Measurements from ENCODE around the gene PPP1R12B.
"Not testable (repeated sequence)": the region's sequence is repeated elsewhere in the genome, so short reads cannot be mapped to it uniquely, and the experiment has no call there.

PPP1R12B gene

DNA sequence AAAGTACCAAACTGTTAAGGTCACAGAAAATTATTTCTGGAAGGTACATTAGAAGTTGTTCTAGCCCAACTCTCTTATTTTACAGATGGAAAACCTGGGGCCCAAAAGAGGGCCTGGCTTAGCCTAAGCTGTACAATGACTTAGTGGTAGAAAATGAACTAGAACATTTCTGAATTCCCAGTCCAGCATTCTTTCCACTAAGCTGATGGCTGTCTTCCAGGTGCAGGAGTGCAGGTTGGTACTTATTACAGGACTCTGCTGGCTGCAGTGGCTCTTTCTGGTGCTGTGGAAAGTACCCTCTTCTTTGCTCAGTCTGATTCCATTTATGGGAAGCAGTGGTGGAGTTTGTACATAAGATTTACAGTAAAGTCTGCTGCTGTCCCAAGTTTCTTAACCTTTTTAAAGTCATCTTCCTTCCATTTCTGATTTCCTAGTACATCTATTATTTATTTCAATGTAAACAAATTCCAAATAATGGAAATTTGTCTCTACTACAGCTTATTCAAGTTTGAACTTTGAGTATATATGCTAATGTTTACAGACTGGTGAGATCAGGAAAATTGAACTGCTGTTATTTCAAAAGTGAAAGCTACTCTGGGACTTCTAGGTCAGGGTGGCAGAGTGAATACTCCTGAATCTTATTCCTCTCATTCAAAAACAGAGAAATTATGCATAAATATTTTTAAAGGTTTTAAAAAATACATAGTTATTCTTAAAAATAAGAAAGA, 171.8 kb downstream of the PPP1R12B start:
- not testable (repeated sequence) for H3K27ac Mint-ChIP-seq; H3K36me3 Mint-ChIP-seq (ENCODE audit: low read depth); H3K4me1 Mint-ChIP-seq; H3K9me3 Mint-ChIP-seq; H3K27me3 Mint-ChIP-seq (ENCODE audit: low read depth, poor library complexity); H3K4me3 Mint-ChIP-seq; DNase-seq

DNA sequence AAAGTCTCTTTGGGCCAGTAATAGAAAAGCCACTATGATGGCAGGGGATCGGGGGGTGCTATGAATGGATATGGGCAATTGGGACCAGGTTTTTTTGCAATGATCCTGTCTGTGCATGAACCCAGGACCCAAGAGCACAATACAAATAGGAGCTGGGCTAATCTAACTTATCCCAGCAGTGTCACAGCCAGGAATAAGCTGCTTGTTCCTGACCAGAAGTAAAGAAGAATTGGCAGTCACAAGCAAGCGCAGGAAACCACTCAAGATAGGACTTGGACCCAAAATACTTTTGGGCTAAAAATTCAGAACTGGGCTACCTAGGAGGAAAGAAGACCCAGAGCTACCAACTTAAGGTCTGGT, 172.3 kb downstream of the PPP1R12B start:
- H3K9me3 Mint-ChIP-seq; H3K27me3 Mint-ChIP-seq (ENCODE audit: low read depth, poor library complexity); H3K4me1 Mint-ChIP-seq; H3K27ac Mint-ChIP-seq; H3K4me3 Mint-ChIP-seq; DNase-seq; H3K36me3 Mint-ChIP-seq (ENCODE audit: low read depth): not testable (repeated sequence)

DNA sequence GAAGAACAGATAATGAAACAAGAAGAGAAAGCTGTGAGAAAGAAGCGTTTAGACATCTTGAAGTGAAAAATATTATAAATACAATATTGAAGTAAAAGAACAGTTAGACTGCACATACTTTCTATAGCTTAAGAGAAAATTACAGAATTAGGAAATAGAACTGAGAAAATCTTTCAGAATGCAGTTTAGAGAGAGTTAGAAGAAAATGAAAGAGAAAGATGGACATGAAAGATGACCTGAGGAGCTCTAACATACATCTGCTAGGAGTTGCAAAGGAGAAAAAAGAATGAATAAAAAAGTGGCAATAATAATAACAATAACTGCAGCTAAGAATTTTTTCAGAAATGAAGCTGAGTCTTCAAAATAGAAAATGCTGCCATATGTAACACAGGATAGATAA, 173.0 kb downstream of the PPP1R12B start:
- DNase-seq; H3K4me1 Mint-ChIP-seq; H3K4me3 Mint-ChIP-seq; H3K27ac Mint-ChIP-seq; H3K9me3 Mint-ChIP-seq; H3K27me3 Mint-ChIP-seq (ENCODE audit: low read depth, poor library complexity); H3K36me3 Mint-ChIP-seq (ENCODE audit: low read depth): not testable (repeated sequence)

DNA sequence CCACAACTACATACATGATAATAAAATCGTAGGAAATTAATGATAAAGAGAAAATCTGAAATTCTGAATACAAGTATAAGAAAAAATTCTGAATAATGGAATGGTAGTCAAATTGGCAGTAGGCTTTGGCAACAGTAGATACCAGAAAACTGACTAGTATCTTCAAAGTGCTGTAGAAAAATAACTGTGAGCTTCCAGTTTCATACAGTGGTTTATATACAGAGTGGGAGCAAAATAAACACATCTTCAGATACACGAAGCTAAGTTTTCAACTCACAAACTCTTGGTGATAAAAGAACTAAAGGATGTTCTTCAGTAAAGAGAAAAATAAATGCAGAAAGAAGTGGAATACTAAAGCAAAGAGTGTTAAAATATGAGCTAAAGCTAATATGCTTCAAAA, 173.4 kb downstream of the PPP1R12B start:
- Mint-ChIP-seq H3K27ac (no peak overlapping the region), H3K4me3 (no peak overlapping the region), H3K36me3 (ENCODE audit: low read depth) (no peaks in the 10 kb centered on the region), H3K4me1 (no peaks in the 10 kb centered on the region), H3K9me3 (no peaks in the 10 kb centered on the region), H3K27me3 (ENCODE audit: low read depth, poor library complexity) (peaks cover 4% of the 10 kb centered on the region)
- DNase-seq, result no peak
- TF ChIP-seq, protein P1, sequence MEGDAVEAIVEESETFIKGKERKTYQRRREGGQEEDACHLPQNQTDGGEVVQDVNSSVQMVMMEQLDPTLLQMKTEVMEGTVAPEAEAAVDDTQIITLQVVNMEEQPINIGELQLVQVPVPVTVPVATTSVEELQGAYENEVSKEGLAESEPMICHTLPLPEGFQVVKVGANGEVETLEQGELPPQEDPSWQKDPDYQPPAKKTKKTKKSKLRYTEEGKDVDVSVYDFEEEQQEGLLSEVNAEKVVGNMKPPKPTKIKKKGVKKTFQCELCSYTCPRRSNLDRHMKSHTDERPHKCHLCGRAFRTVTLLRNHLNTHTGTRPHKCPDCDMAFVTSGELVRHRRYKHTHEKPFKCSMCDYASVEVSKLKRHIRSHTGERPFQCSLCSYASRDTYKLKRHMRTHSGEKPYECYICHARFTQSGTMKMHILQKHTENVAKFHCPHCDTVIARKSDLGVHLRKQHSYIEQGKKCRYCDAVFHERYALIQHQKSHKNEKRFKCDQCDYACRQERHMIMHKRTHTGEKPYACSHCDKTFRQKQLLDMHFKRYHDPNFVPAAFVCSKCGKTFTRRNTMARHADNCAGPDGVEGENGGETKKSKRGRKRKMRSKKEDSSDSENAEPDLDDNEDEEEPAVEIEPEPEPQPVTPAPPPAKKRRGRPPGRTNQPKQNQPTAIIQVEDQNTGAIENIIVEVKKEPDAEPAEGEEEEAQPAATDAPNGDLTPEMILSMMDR (IDR thresholded peaks at IDR 0.05), result no peak

DNA sequence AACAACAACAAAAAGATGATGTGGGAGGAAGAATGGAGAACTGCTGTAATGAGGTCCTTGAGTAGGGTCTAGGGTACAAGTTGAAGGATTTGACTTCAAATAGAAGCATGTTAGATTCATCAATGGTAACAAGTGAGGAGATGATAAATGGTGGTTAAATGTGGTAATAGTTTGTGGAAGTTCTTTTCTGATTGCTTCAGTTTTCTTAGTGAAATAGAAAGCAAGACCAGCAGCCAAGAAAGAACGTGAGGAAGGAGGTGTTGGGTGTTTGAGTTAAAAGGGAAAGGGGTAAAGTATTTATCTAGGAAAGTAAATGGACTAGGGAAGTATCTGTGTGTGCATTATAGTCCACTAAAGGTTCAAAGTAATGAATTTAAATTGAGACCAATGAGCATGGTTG, 177.6 kb downstream of the PPP1R12B start:
- not testable (repeated sequence) for DNase-seq; H3K27ac Mint-ChIP-seq; H3K27me3 Mint-ChIP-seq (ENCODE audit: low read depth, poor library complexity); H3K36me3 Mint-ChIP-seq (ENCODE audit: low read depth); H3K4me1 Mint-ChIP-seq; H3K4me3 Mint-ChIP-seq; H3K9me3 Mint-ChIP-seq

DNA sequence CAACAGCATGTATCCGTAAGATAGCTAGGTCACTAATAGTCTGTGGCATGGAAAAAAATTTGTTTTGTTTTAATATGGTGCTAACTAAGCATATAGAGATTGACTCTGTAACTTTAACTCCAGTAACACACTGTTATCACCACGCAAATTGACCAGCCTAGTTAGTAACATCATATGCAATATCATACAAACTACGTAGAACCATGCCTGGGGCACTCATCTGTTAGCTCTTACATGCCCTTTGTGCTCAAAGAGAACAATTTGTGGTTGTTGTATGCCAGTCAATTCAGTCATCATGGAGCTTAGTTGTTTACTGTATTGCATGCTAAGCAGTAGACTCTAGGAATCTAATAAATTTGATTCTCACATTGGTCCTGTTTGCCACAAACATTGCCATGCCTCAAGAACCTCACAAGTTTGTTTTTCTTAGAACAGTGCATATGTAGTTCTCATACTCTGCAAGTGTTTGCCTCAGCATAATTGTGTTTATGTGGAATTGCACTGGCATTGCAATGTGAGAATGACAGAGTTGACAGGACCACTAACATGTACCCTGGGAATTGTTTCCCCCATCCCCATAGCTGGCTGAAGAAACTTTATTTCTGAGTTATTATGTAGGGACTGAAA, 179.7 kb downstream of the PPP1R12B start:
- H3K9me3 Mint-ChIP-seq; H3K4me3 Mint-ChIP-seq; H3K27me3 Mint-ChIP-seq (ENCODE audit: low read depth, poor library complexity); H3K4me1 Mint-ChIP-seq; H3K36me3 Mint-ChIP-seq (ENCODE audit: low read depth); H3K27ac Mint-ChIP-seq; DNase-seq: not testable (repeated sequence)

DNA sequence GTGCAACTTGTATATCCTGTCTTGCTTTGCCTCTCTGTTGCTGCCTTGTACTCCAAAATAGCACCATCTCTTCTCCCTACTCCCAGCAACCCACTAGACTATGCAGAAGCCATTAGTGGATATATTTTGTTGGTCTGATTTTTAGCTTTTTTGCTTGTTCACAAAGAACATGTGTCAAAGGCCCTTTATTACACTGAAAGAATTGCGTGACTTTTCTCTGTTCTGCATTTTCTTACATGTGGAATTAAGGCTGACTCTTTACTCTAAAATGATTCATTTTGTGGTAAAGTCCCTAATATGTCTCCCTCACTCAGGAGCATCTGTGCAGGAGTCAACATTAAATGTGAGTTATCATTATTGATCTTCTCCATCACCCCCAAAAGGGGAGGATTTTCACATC, 182.2 kb downstream of the PPP1R12B start:
- not testable (repeated sequence) for H3K36me3 Mint-ChIP-seq (ENCODE audit: low read depth); H3K4me1 Mint-ChIP-seq; DNase-seq; H3K27ac Mint-ChIP-seq; H3K9me3 Mint-ChIP-seq; H3K4me3 Mint-ChIP-seq; H3K27me3 Mint-ChIP-seq (ENCODE audit: low read depth, poor library complexity)

DNA sequence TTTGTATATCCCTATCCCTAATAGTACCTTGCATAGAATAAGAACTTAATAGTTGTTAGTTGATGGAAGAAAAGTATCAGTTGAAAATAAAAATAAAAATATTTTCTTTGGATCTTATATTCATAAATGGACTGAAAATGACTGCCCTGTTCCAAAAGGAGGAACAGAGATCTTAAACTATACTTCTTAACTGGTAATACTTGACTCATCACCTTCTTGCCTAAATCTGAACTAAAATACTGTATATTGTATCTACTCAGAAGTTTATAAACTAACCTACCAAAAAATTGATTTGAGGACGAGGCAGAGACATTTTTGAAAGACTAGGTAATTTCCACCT, 182.9 kb downstream of the PPP1R12B start:
- H3K36me3 Mint-ChIP-seq (ENCODE audit: low read depth), result no peaks in the 10 kb centered on the region
- H3K4me1 Mint-ChIP-seq, result no peaks in the 10 kb centered on the region
- no peak overlapping the region for H3K4me3 Mint-ChIP-seq
- no peak overlapping the region for H3K27ac Mint-ChIP-seq
- no peaks in the 10 kb centered on the region for H3K9me3 Mint-ChIP-seq
- TF ChIP-seq, protein P1 (IDR thresholded peaks at IDR 0.05), result no peak
- DNase-seq, result no peak
- no peaks in the 10 kb centered on the region for H3K27me3 Mint-ChIP-seq (ENCODE audit: low read depth, poor library complexity)

DNA sequence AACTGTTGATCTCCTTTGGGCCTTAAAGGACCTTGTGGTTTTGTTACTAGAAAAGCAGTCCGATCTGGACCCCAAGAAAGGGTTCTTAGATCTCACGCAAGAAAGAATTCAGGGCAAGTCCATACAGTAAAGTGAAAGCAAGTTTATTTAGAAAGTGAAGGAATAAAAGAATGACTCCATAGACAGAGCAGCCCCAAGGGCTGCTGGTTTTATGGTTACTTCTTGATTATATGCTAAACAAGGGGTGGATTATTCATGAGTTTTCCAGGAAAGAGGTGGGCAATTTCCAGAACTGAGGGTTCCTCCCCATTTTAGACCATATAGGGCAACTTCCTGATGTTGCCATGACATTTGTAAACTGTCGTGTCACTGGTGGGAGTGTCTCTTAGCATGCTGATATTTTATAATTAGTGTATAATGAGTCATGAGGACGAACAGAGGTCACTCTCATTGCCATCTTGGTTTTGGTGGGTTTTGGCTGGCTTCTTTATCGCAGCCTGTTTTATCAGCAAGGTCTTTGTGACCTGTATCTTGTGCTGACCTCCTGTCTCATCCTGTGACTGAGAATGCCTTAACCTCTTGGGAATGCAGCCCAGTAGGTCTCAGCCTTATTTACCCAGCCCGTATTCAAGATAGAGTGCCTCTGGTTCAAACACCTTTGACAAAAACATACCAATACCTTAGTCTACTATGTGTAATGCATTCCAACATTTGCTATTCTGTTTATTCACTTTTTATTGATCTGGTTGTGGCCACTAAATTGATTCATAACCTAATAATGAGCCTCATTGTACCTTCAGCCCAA, 183.5 kb downstream of the PPP1R12B start:
- H3K4me1 Mint-ChIP-seq; H3K9me3 Mint-ChIP-seq; H3K27me3 Mint-ChIP-seq (ENCODE audit: low read depth, poor library complexity); H3K27ac Mint-ChIP-seq; H3K4me3 Mint-ChIP-seq; H3K36me3 Mint-ChIP-seq (ENCODE audit: low read depth); DNase-seq: not testable (repeated sequence)

DNA sequence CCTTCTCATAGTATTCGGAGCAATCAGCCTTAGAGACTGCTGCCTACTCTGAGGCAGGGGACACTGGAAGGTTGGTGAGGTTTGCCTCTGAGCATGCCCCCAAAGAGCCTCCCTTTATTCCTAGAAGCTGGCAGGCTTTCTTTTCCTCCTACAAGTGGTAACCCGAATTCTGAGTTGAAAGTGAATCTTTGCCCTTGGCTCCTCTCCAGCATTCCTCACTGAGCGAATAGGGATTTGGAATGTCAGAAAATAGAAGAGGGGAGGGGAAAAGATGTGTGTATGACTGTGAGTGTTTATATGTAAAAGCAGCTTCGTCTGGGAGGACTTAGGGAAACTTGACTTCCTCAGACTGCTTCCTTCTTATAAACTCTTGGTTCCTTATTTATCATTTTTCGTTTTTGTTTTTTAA, 190.7 kb downstream of the PPP1R12B start:
- not testable (repeated sequence) for H3K27me3 Mint-ChIP-seq (ENCODE audit: low read depth, poor library complexity); H3K36me3 Mint-ChIP-seq (ENCODE audit: low read depth); DNase-seq; H3K27ac Mint-ChIP-seq; H3K4me1 Mint-ChIP-seq; H3K9me3 Mint-ChIP-seq; H3K4me3 Mint-ChIP-seq

DNA sequence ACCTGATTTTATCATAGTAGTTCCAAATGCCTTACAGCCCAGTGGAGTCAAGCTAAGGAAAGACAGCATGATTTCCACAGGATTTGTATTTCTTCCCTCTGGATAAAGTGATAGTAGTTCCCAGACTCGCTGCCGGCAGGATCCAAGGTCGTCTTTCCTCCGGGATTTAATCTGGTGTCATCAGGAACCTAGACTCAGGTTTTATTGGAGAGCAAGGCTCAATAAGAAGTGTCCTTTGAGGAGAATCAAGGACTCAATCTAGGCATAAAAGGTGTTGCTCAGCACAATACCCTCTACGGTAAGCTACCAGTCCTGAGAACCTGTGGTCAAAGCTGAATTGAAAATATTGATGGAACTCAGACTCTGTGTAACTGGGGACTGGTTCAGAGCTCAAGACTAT, 191.1 kb downstream of the PPP1R12B start:
- H3K27me3 Mint-ChIP-seq (ENCODE audit: low read depth, poor library complexity); H3K9me3 Mint-ChIP-seq; H3K36me3 Mint-ChIP-seq (ENCODE audit: low read depth); H3K4me3 Mint-ChIP-seq; H3K4me1 Mint-ChIP-seq; H3K27ac Mint-ChIP-seq; DNase-seq: not testable (repeated sequence)
